ENCODE results near the gene MYH14. TPM values are rescaled to one million over a fixed set of nuclear protein-coding genes. Genes with fewer than 3 reads are reported as not detected.

The MYH14 gene
- total and polyA plus RNA-seq, 2 of the 8 experiments (the other 6 are each of a cell fraction or from before 2014, with no cell fraction given): 17.3 to 28.6 TPM

- TF ChIP-seq CTCF (IDR thresholded peaks at IDR 0.05; ENCODE audit: control extremely low read depth in 1 of 3, insufficient read depth in 1 of 3, low read depth in 1 of 3, low read length in 3 of 3) (no peak), SP4 (IDR thresholded peaks at IDR 0.05; ENCODE audit: low read length) (no peak), POU5F1 (IDR thresholded peaks at IDR 0.05; ENCODE audit: low read depth, low read length) (no peak)
Measured at GRCh38 chr19:50175924-50176323, 27.5 kb upstream of the MYH14 start (continued).
